HG03521 (cell line): ENCODE data around the gene RAB40B.
"Not testable (repeated sequence)": the region's sequence is repeated elsewhere in the genome, so short reads cannot be mapped to it uniquely, and the experiment has no call there.

Experiments used
- ATAC-seq: cut with Tn5 transposase; IDR thresholded peaks from one replicate; pipeline ENCODE4 v1.9.1; 2021; ENCODE audit warnings: mild to moderate bottlenecking, moderate library complexity; ENCODE audit not compliant: unreplicated experiment

Gene RAB40B

GRCh38 chr17:82668631-82669099 lies 29.8 kb downstream of the RAB40B start:
- no peak for ATAC-seq

GRCh38 chr17:82668024-82668630 lies 30.4 kb downstream of the RAB40B start:
- no peak for ATAC-seq

- ATAC-seq = no peak
Observed at GRCh38 chr17:82667668-82668000, 30.9 kb downstream of the RAB40B start.

GRCh38 chr17:82666931-82667667 lies 31.4 kb downstream of the RAB40B start:
- no peak for ATAC-seq

GRCh38 chr17:82665891-82666290 lies 32.6 kb downstream of the RAB40B start:
- no peak for ATAC-seq

- no peak for ATAC-seq
Observed at GRCh38 chr17:82665217-82665616, 33.3 kb downstream of the RAB40B start.

GRCh38 chr17:82664701-82665182 lies 33.8 kb downstream of the RAB40B start:
- no peak for ATAC-seq

GRCh38 chr17:82664276-82664575 lies 34.3 kb downstream of the RAB40B start:
- ATAC-seq = no peak

GRCh38 chr17:82663381-82664275 lies 34.9 kb downstream of the RAB40B start:
- no peak for ATAC-seq

- ATAC-seq = no peak
Observed at GRCh38 chr17:82662711-82663261, 35.7 kb downstream of the RAB40B start.

- ATAC-seq = no peak
Observed at GRCh38 chr17:82661717-82662683, 36.5 kb downstream of the RAB40B start.

- no peak for ATAC-seq
Observed at GRCh38 chr17:82659886-82660285, 38.6 kb downstream of the RAB40B start.

GRCh38 chr17:82658796-82659452 lies 39.6 kb downstream of the RAB40B start:
- ATAC-seq = no peak

- ATAC-seq = no peak
Observed at GRCh38 chr17:82658331-82658730, 40.2 kb downstream of the RAB40B start.

- ATAC-seq = no peak
Observed at GRCh38 chr17:82657926-82658325, 40.6 kb downstream of the RAB40B start.

GRCh38 chr17:82656266-82656665 lies 42.2 kb downstream of the RAB40B start:
- ATAC-seq = no peak

- no peak for ATAC-seq
Observed at GRCh38 chr17:82655523-82655922, 43.0 kb downstream of the RAB40B start.

GRCh38 chr17:82655038-82655479 lies 43.4 kb downstream of the RAB40B start:
- ATAC-seq = no peak

- ATAC-seq = not testable (repeated sequence)
Observed at GRCh38 chr17:82654611-82655010, 43.9 kb downstream of the RAB40B start.
